K562 (cell line): ENCODE results near the gene MYOZ3. TPM values are rescaled to one million over a fixed set of nuclear protein-coding genes. Genes with fewer than 3 reads are reported as not detected.

ENCODE experiments used
- ADNP ChIP-seq: fragments of 200-800 bp; sonication (Bioruptor generic); IDR thresholded peaks from 2 replicates; pipeline ENCODE4 v1.6.1; 2016; ENCODE audit warnings: missing genetic modification characterization, missing compliant biosample characterization
- ASH1L ChIP-seq: fragments of 450-650 bp; IDR thresholded peaks from 2 replicates; pipeline ENCODE4 v1.6.1; 2018; ENCODE audit warnings: borderline replicate concordance, mild to moderate bottlenecking, low read depth; ENCODE audit not compliant: partially characterized antibody
- BCOR ChIP-seq: fragments of 450-650 bp; IDR thresholded peaks from 2 replicates; pipeline ENCODE4 v1.6.1; 2016
- CEBPB ChIP-seq: fragments of 450-650 bp; IDR thresholded peaks from 2 replicates; pipeline ENCODE4 v1.6.1; 2016; ENCODE audit warnings: missing genetic modification characterization, missing compliant biosample characterization
- CREB1 ChIP-seq, 2 experiments: sonication (generic) in 1 of 2; formaldehyde crosslinking in 1 of 2; IDR thresholded peaks; 2 replicates each; pipeline versions ENCODE4 v1.6.1 to v1.8.0; 2012 to 2022; ENCODE audit warnings: inconsistent platforms in 1 of 2, mild to moderate bottlenecking in 1 of 2, missing genetic modification reagents in 1 of 2, moderate library complexity in 1 of 2
- DNMT1 ChIP-seq: fragments of 450-650 bp; IDR thresholded peaks from 2 replicates; pipeline ENCODE4 v1.6.1; 2016; ENCODE audit warnings: antibody characterized with exemption, mild to moderate bottlenecking
- ELF4 ChIP-seq: fragments of 450-650 bp; formaldehyde crosslinking; IDR thresholded peaks from 2 replicates; pipeline ENCODE4 v1.4.0; 2022; ENCODE audit warnings: missing genetic modification characterization
- HNRNPUL1 ChIP-seq: fragments of 200-400 bp; formaldehyde crosslinking; IDR thresholded peaks from 2 replicates; pipeline ENCODE4 v1.6.1; 2017; ENCODE audit warnings: low read length
- JUND ChIP-seq, 2 experiments: IDR thresholded peaks; 2 replicates in 1 of 2; 3 replicates in 1 of 2; pipeline ENCODE4 v1.6.1; 2011; ENCODE audit warnings: borderline replicate concordance in 2 of 2, low read depth in 2 of 2, low read length in 2 of 2, improper control_type of control experiment in 1 of 2, missing biosample characterization in 1 of 2, missing genetic modification characterization in 1 of 2, missing genetic modification reagents in 1 of 2
- KDM1A ChIP-seq, 2 experiments: fragments of 450-650 bp; IDR thresholded peaks; 2 replicates each; pipeline ENCODE4 v1.6.1; 2016; ENCODE audit warnings: mild to moderate bottlenecking in 2 of 2
- MED1 ChIP-seq: sonication (generic); formaldehyde crosslinking; IDR thresholded peaks from 2 replicates; pipeline ENCODE4 v1.8.1; 2023; ENCODE audit warnings: missing genetic modification reagents, borderline replicate concordance
- MEF2D ChIP-seq: conservative IDR thresholded peaks from 2 replicates; pipeline ENCODE4 v1.6.1; 2016; ENCODE audit warnings: low read depth, missing genetic modification characterization, missing compliant biosample characterization
- MYNN ChIP-seq, 2 experiments: sonication (generic); formaldehyde crosslinking in 1 of 2; IDR thresholded peaks; 2 replicates each; pipeline versions ENCODE4 v1.5.0 to v1.6.1; 2016 to 2020; ENCODE audit warnings: antibody characterized with exemption in 1 of 2, missing genetic modification reagents in 1 of 2
- RBM25 ChIP-seq: fragments of 200-400 bp; formaldehyde crosslinking; IDR thresholded peaks from 2 replicates; pipeline ENCODE4 v1.6.1; 2018; ENCODE audit warnings: low read length, low read depth, moderate library complexity; ENCODE audit not compliant: severe bottlenecking
- RFX5 ChIP-seq: IDR thresholded peaks from 2 replicates; pipeline ENCODE4 v1.6.1; 2011; ENCODE audit warnings: low read depth, mild to moderate bottlenecking, improper control_type of control experiment, low read length
- SAFB2 ChIP-seq: fragments of 200-400 bp; formaldehyde crosslinking; IDR thresholded peaks from 2 replicates; pipeline ENCODE4 v1.6.1; 2018; ENCODE audit warnings: borderline replicate concordance, low read length, low read depth, moderate library complexity; ENCODE audit not compliant: severe bottlenecking
- SMAD2 ChIP-seq: fragments of 150-350 bp; IDR thresholded peaks from 2 replicates; pipeline ENCODE4 v1.6.1; 2014; ENCODE audit warnings: low read depth, mild to moderate bottlenecking, low read length
- SRSF1 ChIP-seq: fragments of 200-400 bp; formaldehyde crosslinking; IDR thresholded peaks from 2 replicates; pipeline ENCODE4 v1.6.1; 2017; ENCODE audit warnings: mild to moderate bottlenecking, low read depth, low read length, moderate library complexity
- TAF9B ChIP-seq: fragments of 450-650 bp; IDR thresholded peaks from 2 replicates; pipeline ENCODE4 v1.6.1; 2018; ENCODE audit warnings: mild to moderate bottlenecking; ENCODE audit not compliant: partially characterized antibody
- U2AF2 ChIP-seq: fragments of 200-400 bp; formaldehyde crosslinking; optimal IDR thresholded peaks from 2 replicates; pipeline ENCODE3; 2017; ENCODE audit warnings: low read depth, mild to moderate bottlenecking, low read length
- ZNF212 ChIP-seq: fragments of 450-650 bp; formaldehyde crosslinking; IDR thresholded peaks from 2 replicates; pipeline ENCODE4 v1.4.0; 2020; ENCODE audit warnings: mild to moderate bottlenecking
- ZNF324 ChIP-seq: fragments of 250-450 bp; sonication (Bioruptor Pico); IDR thresholded peaks from 2 replicates; pipeline ENCODE4 v1.4.0; 2020; ENCODE audit warnings: mild to moderate bottlenecking
- ZNF830 ChIP-seq: fragments of 250-450 bp; sonication (Bioruptor Pico); IDR thresholded peaks from 2 replicates; pipeline ENCODE4 v1.5.0; 2021; ENCODE audit warnings: mild to moderate bottlenecking
- polyA plus RNA-seq, 8 experiments: library from polyadenylated mRNA; depleted of rRNA in 4 of 8; stranded (reverse) in 5 of 8; unstranded in 3 of 8; fragments of >200 nt; fragmentation: Nextera tagmentation in 2 of 8; fragmentation: Illumina TruSeq in 1 of 8; extraction: Ambion mirVana in 2 of 8; extraction: Trizol in 1 of 8; gene quantifications; 2 replicates each; pipeline versions ENCODE4 v1.2.1 to v1.2.3, GENCODE V29; 2011 to 2014; ENCODE audit warnings: inconsistent platforms in 1 of 8, missing spikeins in 1 of 8
- total RNA-seq, 7 experiments: library from RNA; depleted of rRNA in 6 of 7; stranded (reverse); fragments of >200 nt in 6 of 7; fragmentation: Illumina TruSeq in 2 of 7; extraction: Trizol in 2 of 7; gene quantifications; 2 replicates each; pipeline versions ENCODE4 v1.2.1 to v1.2.3, GENCODE V29; 2011 to 2021; ENCODE audit warnings: low replicate concordance in 1 of 7
- TF ChIP-seq, protein P1 (sequence below): sonication (generic); IDR thresholded peaks from 2 replicates; pipeline ENCODE4 v1.6.1; 2016
- TF ChIP-seq, protein P2 (sequence below): IDR thresholded peaks from 2 replicates; pipeline ENCODE4 v1.6.1; 2011; ENCODE audit not compliant: insufficient read length; ENCODE audit errors: extremely low read depth
- TF ChIP-seq, protein P3 (sequence below): fragments of 250-450 bp; sonication (Bioruptor Pico); IDR thresholded peaks from 2 replicates; pipeline ENCODE4 v1.5.0; 2021; ENCODE audit warnings: mild to moderate bottlenecking, borderline replicate concordance

The MYOZ3 gene
- total and polyA plus RNA-seq, 9 of the 15 experiments (the other 6 are each of a cell fraction or from before 2014, with no cell fraction given), result not detected

DNA sequence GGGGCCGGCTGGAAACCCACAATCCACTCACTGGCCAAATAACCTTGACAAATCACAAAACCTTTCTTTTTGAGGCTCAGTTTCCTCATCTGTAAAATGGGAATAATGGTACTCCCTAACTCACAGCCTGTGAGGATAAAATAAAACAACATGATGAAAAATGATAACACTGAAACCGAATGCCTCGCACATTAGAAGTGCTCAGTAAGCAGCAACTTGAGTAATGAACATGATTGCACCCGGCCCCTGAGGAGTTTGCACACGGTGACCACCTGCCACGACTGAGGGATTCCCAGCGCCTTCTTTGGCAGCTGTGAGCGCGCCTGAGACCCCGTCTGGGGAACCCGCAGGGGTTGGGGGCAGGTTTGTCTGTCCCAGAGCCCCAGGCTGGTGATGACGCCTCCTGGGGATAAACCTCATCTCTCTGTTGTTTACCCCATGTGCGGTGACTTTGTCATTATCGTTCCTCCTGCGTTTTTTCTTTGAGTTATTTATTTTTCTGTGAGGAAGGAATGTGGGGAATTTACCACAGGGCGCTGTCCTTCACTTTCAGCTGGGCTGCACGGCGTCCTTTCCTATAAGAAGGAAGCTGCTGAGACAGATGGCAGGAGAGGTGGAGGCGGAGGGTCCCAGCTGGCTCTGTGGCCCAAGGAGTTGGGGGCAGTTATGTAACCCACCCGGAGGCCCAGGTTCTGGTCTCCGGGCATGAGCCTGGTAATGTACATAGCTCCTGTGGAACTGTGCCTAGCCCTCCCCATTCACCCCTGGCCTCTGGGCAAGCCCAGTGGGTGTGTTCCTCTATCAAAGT lies 23.6 kb upstream of the MYOZ3 start (continued):
- TF ChIP-seq ASH1L (no peak), RBM25 (peak; percentile 88), MEF2D (tag) (no peak), ELF4 (no peak), CEBPB (no peak), SAFB2 (no peak), SRSF1 (no peak), SMAD2 (no peak), ZNF212 (CRISPR knock-in tag) (no peak), ZNF830 (no peak), MED1 (CRISPR knock-in tag) (no peak), JUND (IDR thresholded peaks at IDR 0.05; ENCODE audit: borderline replicate concordance, low read depth, low read length) (no peak), JUND (tag; IDR thresholded peaks at IDR 0.05; ENCODE audit: borderline replicate concordance, low read depth, low read length) (no peak), U2AF2 (no peak), MYNN (IDR thresholded peaks at IDR 0.05) (no peak), MYNN (CRISPR knock-in tag; IDR thresholded peaks at IDR 0.05) (no peak), HNRNPUL1 (no peak), KDM1A (IDR thresholded peaks at IDR 0.05) (peak in 1 of 2 experiments; percentile 4; a peak in 2 of 4 replicates), BCOR (peak; percentile 69), RFX5 (no peak), ADNP (tag) (peak; percentile 62; the same call in 1 of the 2 replicates), CREB1 (IDR thresholded peaks at IDR 0.05) (no peak), CREB1 (CRISPR knock-in tag; IDR thresholded peaks at IDR 0.05) (no peak), DNMT1 (no peak), ZNF324 (CRISPR knock-in tag) (no peak), TAF9B (no peak)
- TF ChIP-seq, protein P1, sequence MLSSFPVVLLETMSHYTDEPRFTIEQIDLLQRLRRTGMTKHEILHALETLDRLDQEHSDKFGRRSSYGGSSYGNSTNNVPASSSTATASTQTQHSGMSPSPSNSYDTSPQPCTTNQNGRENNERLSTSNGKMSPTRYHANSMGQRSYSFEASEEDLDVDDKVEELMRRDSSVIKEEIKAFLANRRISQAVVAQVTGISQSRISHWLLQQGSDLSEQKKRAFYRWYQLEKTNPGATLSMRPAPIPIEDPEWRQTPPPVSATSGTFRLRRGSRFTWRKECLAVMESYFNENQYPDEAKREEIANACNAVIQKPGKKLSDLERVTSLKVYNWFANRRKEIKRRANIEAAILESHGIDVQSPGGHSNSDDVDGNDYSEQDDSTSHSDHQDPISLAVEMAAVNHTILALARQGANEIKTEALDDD, result no peak
- TF ChIP-seq, protein P2, sequence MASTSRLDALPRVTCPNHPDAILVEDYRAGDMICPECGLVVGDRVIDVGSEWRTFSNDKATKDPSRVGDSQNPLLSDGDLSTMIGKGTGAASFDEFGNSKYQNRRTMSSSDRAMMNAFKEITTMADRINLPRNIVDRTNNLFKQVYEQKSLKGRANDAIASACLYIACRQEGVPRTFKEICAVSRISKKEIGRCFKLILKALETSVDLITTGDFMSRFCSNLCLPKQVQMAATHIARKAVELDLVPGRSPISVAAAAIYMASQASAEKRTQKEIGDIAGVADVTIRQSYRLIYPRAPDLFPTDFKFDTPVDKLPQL, result no peak
- TF ChIP-seq, protein P3, sequence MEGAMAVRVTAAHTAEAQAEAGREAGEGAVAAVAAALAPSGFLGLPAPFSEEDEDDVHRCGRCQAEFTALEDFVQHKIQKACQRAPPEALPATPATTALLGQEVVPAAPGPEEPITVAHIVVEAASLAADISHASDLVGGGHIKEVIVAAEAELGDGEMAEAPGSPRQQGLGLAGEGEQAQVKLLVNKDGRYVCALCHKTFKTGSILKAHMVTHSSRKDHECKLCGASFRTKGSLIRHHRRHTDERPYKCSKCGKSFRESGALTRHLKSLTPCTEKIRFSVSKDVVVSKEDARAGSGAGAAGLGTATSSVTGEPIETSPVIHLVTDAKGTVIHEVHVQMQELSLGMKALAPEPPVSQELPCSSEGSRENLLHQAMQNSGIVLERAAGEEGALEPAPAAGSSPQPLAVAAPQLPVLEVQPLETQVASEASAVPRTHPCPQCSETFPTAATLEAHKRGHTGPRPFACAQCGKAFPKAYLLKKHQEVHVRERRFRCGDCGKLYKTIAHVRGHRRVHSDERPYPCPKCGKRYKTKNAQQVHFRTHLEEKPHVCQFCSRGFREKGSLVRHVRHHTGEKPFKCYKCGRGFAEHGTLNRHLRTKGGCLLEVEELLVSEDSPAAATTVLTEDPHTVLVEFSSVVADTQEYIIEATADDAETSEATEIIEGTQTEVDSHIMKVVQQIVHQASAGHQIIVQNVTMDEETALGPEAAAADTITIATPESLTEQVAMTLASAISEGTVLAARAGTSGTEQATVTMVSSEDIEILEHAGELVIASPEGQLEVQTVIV (CRISPR knock-in tag), result no peak
